VCaP (cell line): ENCODE results near the gene VAMP3.

ENCODE experiments used
- H3K27ac ChIP-seq: fragments of 450-650 bp; 2 replicates; pipeline ENCODE4 v1.5.1; 2017
- CTCF ChIP-seq: fragments of 450-650 bp; conservative IDR thresholded peaks from 2 replicates; pipeline ENCODE4 v1.5.1; 2017; ENCODE audit warnings: mild to moderate bottlenecking, moderate library complexity

VAMP3 gene

GRCh38 chr1:7770997-7771822 is at the start of gene VAMP3:
Gene VAMP3, plus strand, starts transcription at chr1:7771296. Its CDS starts 88 bp downstream, at chr1:7771384.
- H3K27ac ChIP-seq = peak within 1 kb of the TSS; percentile 84
- no peak for TF ChIP-seq CTCF

GRCh38 chr1:7721940-7722669 is 49.0 kb upstream of the VAMP3 start:
- H3K27ac ChIP-seq = no peak overlapping the region
- no peak for TF ChIP-seq CTCF

- H3K27ac ChIP-seq = no peak overlapping the region
- no peak for TF ChIP-seq CTCF
Observed at GRCh38 chr1:7722670-7723012, 48.5 kb upstream of the VAMP3 start.

- no peak for TF ChIP-seq CTCF
- H3K27ac ChIP-seq = peak overlapping the region; percentile 54
Observed at GRCh38 chr1:7726623-7727022, 44.5 kb upstream of the VAMP3 start.

- no peak for TF ChIP-seq CTCF
- no peak overlapping the region for H3K27ac ChIP-seq
Observed at GRCh38 chr1:7727809-7728471, 43.2 kb upstream of the VAMP3 start.

- no peak for TF ChIP-seq CTCF
- H3K27ac ChIP-seq = no peak overlapping the region
Observed at GRCh38 chr1:7729761-7730160, 41.3 kb upstream of the VAMP3 start.

GRCh38 chr1:7732331-7732730 is 38.8 kb upstream of the VAMP3 start:
- no peak for TF ChIP-seq CTCF
- H3K27ac ChIP-seq = no peak overlapping the region
